GM12878 (cell line): Measurements from ENCODE around the gene TRAPPC11. TPM values are rescaled to one million over a fixed set of nuclear protein-coding genes. Genes with fewer than 3 reads are reported as not detected.

Experiments used
- MEF2B ChIP-seq: fragments of 450-650 bp; IDR thresholded peaks from 2 replicates; pipeline ENCODE4 v1.6.1; 2018; ENCODE audit warnings: mild to moderate bottlenecking, moderate library complexity; ENCODE audit not compliant: partially characterized antibody, poor library complexity, severe bottlenecking
- NFIC ChIP-seq: IDR thresholded peaks from 2 replicates; pipeline ENCODE4 v1.6.1; 2012; ENCODE audit warnings: low read depth, mild to moderate bottlenecking, inconsistent platforms, low read length, moderate library complexity
- SREBF1 ChIP-seq: IDR thresholded peaks from 2 replicates; pipeline ENCODE4 v1.6.1; 2012; ENCODE audit warnings: mild to moderate bottlenecking, low read length
- ZNF622 ChIP-seq: fragments of 450-650 bp; IDR thresholded peaks from 2 replicates; pipeline ENCODE4 v1.6.1; 2017; ENCODE audit warnings: mild to moderate bottlenecking, inconsistent platforms
- polyA plus RNA-seq, 11 experiments: library from polyadenylated mRNA; depleted of rRNA in 4 of 11; unstranded in 6 of 11; stranded (reverse) in 5 of 11; fragments of >200 nt; fragmentation: Nextera tagmentation in 4 of 11; fragmentation: Illumina TruSeq in 1 of 11; extraction: Ambion mirVana in 4 of 11; extraction: Trizol in 1 of 11; gene quantifications; 1 replicate in 1 of 11; 2 replicates in 10 of 11; pipeline versions ENCODE4 v1.2.1 to v1.2.3, GENCODE V29; 2011 to 2016; ENCODE audit warnings: inconsistent platforms in 2 of 11, missing spikeins in 2 of 11, low read depth in 1 of 11
- total RNA-seq, 4 experiments: library from RNA; depleted of rRNA in 3 of 4; stranded (reverse); fragments of >200 nt in 3 of 4; fragmentation: Illumina TruSeq in 1 of 4; extraction: Trizol in 1 of 4; gene quantifications; 2 replicates each; pipeline versions ENCODE4 v1.2.1 to v1.2.3, GENCODE V29; 2013 to 2021
- TF ChIP-seq, protein P1 (sequence below): fragments of 450-650 bp; IDR thresholded peaks from 2 replicates; pipeline ENCODE4 v1.6.1; 2017; ENCODE audit warnings: mild to moderate bottlenecking, moderate library complexity
- TF ChIP-seq, protein P2 (sequence below): fragments of 450-650 bp; IDR thresholded peaks from 2 replicates; pipeline ENCODE4 v1.6.1; 2017; ENCODE audit warnings: mild to moderate bottlenecking, moderate library complexity
- TF ChIP-seq, protein P3 (sequence below): IDR thresholded peaks from 2 replicates; pipeline ENCODE4 v1.6.1; 2011; ENCODE audit warnings: borderline replicate concordance, low read depth, mild to moderate bottlenecking, moderate library complexity, low read length; ENCODE audit not compliant: insufficient read depth, poor library complexity, severe bottlenecking

The TRAPPC11 gene
- total and polyA plus RNA-seq, 10 of the 15 experiments (the other 5 are each of a cell fraction or from before 2014, with no cell fraction given): 7.3 to 40.5 (median 22.3) TPM

DNA sequence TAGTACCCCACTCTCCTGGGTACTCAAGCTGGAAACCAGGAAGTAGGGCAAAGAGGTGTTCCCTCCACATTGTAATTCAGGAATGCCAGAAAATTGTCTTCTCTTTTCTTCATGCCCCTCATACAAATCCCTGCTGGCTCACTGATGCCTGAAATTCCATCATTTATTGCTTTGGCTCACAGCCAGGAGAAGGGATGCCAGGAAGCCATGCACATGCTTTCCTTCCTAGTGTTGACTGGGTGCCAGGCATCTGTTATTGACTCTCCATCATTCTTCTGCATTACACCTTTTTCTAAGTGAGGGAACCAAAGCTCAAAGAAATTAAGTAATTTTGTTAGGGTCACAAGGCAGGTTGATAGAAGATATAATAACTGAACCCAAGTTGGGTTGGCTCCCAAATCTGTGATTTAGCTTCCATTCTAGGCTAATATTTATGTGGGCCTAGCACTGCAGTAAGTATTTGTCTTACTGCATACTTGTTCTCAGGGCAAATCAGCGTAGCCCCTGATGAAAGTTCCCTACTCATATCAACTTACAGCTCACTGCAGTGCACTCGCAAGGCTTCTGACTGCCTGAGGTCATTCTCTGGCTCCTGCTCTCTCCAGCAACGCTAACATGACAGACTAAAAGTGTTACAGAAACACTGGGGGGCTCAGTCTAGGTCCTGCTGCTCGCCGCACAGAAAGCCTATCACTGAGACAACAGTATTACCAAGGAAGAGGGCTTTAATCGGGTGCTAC is 89.0 kb downstream of the TRAPPC11 start (continued):
- TF ChIP-seq, protein P1, sequence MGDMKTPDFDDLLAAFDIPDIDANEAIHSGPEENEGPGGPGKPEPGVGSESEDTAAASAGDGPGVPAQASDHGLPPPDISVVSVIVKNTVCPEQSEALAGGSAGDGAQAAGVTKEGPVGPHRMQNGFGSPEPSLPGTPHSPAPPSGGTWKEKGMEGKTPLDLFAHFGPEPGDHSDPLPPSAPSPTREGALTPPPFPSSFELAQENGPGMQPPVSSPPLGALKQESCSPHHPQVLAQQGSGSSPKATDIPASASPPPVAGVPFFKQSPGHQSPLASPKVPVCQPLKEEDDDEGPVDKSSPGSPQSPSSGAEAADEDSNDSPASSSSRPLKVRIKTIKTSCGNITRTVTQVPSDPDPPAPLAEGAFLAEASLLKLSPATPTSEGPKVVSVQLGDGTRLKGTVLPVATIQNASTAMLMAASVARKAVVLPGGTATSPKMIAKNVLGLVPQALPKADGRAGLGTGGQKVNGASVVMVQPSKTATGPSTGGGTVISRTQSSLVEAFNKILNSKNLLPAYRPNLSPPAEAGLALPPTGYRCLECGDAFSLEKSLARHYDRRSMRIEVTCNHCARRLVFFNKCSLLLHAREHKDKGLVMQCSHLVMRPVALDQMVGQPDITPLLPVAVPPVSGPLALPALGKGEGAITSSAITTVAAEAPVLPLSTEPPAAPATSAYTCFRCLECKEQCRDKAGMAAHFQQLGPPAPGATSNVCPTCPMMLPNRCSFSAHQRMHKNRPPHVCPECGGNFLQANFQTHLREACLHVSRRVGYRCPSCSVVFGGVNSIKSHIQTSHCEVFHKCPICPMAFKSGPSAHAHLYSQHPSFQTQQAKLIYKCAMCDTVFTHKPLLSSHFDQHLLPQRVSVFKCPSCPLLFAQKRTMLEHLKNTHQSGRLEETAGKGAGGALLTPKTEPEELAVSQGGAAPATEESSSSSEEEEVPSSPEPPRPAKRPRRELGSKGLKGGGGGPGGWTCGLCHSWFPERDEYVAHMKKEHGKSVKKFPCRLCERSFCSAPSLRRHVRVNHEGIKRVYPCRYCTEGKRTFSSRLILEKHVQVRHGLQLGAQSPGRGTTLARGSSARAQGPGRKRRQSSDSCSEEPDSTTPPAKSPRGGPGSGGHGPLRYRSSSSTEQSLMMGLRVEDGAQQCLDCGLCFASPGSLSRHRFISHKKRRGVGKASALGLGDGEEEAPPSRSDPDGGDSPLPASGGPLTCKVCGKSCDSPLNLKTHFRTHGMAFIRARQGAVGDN: no peak
- TF ChIP-seq NFIC: no peak
- TF ChIP-seq, protein P2, sequence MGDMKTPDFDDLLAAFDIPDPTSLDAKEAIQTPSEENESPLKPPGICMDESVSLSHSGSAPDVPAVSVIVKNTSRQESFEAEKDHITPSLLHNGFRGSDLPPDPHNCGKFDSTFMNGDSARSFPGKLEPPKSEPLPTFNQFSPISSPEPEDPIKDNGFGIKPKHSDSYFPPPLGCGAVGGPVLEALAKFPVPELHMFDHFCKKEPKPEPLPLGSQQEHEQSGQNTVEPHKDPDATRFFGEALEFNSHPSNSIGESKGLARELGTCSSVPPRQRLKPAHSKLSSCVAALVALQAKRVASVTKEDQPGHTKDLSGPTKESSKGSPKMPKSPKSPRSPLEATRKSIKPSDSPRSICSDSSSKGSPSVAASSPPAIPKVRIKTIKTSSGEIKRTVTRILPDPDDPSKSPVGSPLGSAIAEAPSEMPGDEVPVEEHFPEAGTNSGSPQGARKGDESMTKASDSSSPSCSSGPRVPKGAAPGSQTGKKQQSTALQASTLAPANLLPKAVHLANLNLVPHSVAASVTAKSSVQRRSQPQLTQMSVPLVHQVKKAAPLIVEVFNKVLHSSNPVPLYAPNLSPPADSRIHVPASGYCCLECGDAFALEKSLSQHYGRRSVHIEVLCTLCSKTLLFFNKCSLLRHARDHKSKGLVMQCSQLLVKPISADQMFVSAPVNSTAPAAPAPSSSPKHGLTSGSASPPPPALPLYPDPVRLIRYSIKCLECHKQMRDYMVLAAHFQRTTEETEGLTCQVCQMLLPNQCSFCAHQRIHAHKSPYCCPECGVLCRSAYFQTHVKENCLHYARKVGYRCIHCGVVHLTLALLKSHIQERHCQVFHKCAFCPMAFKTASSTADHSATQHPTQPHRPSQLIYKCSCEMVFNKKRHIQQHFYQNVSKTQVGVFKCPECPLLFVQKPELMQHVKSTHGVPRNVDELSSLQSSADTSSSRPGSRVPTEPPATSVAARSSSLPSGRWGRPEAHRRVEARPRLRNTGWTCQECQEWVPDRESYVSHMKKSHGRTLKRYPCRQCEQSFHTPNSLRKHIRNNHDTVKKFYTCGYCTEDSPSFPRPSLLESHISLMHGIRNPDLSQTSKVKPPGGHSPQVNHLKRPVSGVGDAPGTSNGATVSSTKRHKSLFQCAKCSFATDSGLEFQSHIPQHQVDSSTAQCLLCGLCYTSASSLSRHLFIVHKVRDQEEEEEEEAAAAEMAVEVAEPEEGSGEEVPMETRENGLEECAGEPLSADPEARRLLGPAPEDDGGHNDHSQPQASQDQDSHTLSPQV: no peak
- TF ChIP-seq ZNF622: no peak
- no peak for TF ChIP-seq MEF2B
- TF ChIP-seq SREBF1: no peak
- TF ChIP-seq, protein P3, sequence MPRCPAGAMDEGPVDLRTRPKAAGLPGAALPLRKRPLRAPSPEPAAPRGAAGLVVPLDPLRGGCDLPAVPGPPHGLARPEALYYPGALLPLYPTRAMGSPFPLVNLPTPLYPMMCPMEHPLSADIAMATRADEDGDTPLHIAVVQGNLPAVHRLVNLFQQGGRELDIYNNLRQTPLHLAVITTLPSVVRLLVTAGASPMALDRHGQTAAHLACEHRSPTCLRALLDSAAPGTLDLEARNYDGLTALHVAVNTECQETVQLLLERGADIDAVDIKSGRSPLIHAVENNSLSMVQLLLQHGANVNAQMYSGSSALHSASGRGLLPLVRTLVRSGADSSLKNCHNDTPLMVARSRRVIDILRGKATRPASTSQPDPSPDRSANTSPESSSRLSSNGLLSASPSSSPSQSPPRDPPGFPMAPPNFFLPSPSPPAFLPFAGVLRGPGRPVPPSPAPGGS: no peak
